ENCODE results near the gene IL1B.
"Not testable (repeated sequence)": the region's sequence is repeated elsewhere in the genome, so short reads cannot be mapped to it uniquely, and the experiment has no call there.

The IL1B gene

DNA sequence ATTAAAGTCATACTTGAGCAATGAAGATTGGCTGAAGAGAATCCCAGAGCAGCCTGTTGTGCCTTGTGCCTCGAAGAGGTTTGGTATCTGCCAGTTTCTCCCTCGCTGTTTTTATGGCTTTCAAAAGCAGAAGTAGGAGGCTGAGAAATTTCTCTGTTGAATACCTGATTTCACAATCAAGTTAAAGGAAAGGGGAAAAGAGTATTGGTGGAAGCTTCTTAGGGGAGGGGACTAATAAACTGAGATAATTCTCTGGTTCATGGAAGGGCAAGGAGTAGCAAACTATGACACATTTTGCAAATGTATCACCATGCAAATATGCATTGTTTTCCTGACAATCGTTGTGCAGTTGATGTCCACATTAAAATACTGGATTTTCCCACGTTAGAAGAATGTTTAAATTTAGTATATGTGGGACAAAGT is at the start of gene IL1B:
IL1B (minus strand) TSS at position 85 of the 423 bp plus-strand sequence. CDS start 550 bp downstream, outside the sequence.
- DNase-seq, result no peak

DNA sequence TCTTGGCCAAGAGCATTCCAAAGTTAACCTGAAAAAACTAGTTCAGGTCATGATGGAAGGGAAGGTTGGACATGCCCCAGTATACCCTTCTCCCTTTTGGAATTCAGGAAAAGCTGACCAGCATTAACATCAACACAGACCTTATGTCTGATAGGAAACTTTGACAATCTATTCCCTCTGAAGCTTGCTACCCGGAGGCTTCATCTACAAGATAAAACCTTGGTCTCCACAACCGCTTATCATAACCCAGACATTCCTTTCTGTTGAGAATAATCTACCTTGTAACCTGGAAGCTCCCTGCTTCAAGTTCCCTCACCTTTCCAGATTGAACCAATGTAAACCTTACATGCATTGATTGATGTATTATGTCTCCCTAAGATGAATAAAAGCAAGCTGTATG is 49.7 kb upstream of the IL1B start:
- DNase-seq, result no peak

GRCh38 chr2:112885506-112885902 is 48.9 kb upstream of the IL1B start:
- no peak for DNase-seq

DNA sequence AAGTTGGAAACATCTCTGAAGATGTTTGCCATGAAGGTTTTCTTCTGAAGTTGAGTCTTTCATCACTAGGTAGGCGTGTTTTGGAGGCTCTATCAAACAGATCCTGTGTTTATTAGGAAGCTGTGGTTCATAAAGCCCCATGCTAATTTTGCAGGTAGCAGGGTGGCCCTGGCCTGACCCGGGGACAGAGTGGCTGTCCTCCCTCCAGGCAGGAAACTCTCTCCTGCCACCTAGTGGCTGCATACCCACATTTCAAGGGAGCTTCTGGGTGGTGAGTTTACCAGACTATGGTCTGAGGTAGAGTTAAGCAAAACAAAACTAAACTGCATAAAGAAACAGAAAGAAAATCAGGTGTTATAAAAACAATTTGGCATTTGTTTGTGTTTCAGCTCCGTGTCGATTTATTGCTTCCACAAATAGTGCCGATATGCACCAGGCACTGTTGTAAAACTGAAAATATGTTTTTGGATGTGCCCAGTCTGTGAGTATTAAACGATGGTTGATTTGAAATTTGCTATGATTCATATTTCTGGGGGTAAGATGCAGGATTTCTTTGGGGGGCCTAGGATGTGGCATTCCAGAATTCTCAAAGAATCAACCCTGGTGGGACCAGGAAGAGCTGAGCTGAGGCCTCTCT is 48.4 kb upstream of the IL1B start:
- DNase-seq, result no peak

- DNase-seq, result no peak
Observed at GRCh38 chr2:112883669-112884068, 47.1 kb upstream of the IL1B start.

DNA sequence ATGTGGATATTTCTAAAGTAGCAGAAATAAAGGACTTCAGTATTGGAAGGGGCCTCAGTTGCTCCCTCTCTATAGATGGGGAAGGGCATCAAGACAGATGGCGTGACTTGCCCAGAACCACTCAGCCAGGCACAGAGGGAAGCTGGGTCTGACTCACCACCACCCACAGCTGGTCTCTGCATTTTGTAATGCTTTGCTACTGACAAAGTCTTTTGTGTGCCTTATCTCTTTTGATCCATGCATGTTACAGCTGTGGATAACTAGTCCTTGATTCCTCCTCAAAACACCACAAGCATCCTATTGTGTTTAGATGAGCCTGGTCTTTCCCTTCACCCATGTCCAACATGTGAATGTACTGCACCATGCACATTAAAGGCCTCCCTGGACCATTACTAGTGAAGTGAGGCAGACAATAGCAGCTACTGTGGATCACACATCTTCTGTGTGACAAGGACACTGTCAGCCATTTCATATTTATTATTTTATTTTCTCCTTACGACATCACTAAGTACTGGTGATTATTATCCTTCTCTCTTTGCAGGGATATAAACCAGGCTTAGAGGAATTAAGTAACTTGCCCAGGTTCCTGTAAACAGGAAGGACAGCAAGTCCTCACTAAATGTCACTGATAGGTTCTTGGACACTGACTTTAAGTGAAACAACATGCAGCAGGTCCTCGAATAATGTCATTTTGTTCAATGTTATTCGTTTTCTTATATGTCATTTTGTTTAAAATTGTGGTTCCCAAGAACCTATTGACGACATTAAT is 44.8 kb upstream of the IL1B start:
- DNase-seq, result no peak

GRCh38 chr2:112880696-112881095 is 44.1 kb upstream of the IL1B start:
- no peak for DNase-seq

- DNase-seq, result no peak
Observed at GRCh38 chr2:112880091-112880531, 43.5 kb upstream of the IL1B start.

DNA sequence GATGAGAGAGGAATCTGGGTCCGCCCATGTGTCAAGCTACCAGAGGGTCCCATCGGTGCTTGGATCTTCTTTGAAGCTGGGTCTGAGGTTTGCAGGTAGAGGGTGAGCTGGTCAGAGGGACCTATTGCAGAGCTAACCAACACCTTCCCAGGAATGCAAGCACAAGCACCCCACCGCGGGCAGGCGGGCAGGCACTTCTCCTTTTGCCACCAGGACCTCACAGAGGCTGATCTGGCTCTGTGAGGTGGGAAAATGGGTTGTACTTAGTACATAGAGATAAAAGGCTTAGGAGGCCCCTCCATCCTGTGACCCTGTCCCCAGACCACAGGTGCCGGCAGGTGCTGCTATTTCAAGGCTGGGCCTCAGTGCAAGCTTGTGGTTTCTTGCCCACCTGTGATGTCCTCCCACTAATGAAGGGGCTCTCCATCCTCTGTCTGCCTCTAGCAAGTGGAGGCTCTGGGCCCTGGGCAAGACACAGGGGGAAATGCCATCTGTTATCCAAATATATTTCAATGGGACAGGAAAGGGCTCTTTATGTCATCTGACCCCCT is 43.0 kb upstream of the IL1B start:
- DNase-seq, result no peak

- DNase-seq, result no peak
Observed at GRCh38 chr2:112877423-112877822, 40.8 kb upstream of the IL1B start.

GRCh38 chr2:112876971-112877361 is 40.4 kb upstream of the IL1B start:
- no peak for DNase-seq

GRCh38 chr2:112876257-112876970 is 39.8 kb upstream of the IL1B start:
- DNase-seq, result no peak

DNA sequence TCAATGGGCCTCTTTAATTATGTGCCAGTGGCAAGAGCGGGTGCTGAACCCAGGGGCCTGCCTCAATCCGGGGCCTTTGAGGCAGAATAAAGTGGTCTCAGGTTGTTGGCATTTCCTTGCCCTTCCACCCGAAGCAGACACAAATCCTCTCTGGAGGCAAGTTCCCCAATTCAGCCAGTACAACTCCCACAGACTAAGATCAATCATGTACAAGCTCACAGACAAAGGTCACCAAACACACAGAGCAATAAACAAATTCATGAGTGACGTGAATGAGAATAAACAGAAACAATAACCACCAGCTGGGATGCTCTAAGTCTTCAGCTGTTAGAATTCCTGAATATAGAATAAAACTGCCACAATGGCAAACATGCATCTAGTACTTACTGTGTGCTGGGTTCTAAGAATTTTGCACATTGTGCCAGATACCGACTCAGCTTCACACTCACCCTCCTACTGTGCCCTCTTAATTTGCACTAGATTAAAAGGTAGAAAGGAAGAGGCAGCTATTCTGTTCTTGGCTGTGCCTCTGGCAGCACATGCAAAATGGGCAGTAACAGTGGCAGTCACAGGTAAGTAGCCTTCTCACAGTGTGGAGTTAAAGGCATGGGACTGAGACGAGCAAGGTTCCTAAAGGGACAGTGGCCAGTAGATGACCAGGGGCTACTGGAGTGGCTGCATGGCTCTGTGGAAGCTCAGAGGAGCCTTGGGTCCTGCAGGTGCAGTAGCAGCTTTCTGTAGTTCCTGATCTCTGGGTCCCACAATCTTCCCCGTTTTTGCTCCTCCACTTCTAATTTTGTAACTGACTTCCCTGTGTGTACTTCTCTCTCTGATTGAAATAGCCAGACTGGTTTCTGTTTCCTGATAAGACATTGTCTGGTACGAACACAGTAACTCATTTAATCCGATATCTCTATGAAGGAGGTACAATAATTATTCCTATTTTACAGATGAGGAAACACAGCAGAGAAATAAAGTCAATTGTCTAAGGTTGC is 34.6 kb upstream of the IL1B start:
- no peak for DNase-seq

DNA sequence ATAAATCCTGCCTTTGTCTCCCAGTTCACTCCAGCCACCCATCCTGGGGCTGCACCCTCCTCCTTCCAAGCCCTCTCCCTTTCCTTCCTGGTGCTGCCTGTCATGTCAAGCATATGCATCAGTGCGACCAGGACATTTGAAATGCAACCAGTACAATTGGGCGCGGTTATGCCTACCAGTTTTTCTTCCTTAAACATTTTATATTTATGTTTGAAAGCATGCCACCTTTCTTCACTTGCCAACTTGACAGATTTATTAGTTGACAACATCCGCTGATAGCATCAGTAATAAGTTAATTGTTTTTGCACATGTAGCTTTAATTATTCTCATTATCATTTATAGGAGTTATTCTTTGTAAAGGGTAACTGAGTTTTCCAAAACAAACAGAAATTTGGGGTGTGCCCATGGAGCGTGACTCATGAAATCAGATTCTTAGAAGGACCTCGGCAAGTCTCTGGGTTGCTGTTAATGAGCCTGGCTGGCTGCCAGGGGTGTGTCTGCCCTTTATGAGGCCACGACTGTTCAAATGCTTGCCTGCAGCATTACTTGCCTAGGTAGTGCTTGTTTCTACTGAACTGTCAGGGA is 32.8 kb upstream of the IL1B start:
- peak; percentile 34 for DNase-seq

DNA sequence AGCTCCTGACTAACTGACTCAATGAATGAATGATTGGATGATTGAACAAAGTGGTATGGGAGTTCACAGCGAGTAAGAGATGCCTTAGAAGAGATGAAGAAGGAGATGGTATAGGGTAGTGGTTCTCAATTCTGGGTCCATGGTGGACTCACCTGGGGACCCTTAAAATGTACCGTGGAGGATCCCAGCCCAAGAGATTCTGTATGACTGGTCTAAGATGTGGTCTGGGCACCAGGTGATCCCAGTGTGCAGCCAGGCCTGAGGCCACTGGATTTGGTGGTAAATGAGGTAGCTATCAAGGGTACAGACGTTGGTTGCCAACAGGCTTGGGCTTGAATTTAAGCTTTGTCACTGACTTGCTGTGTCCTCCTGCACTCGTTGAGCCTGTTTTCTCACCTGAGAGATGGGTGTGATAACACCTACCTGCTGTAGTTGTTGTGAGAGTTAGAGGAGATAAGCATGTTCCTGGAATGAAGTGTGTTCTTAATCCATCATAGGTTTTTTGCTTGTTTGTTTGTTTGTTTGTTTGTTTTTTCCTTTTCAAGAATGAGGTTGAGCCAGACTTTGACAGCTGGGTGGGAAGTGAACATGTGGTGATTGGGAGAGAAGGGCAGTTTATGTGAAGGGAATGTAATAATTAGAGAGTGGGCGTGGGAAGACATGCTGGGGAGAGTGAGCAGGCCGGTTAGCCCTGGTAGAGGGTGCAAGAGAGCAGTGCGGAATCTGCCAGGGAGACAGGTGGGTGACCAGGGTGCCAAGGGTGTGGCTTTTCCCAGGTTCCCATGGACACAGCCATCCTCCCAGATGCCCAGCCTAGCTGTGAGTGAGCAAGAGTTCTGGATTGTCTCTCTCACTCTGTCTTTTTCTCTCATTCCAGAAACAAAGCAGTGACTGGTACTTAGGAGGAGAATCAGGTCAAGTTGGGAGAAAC is 31.4 kb upstream of the IL1B start:
- DNase-seq, result no peak

GRCh38 chr2:112866128-112866835 is 29.7 kb upstream of the IL1B start:
- no peak for DNase-seq

- DNase-seq, result no peak
Observed at GRCh38 chr2:112864072-112864471, 27.5 kb upstream of the IL1B start.

DNA sequence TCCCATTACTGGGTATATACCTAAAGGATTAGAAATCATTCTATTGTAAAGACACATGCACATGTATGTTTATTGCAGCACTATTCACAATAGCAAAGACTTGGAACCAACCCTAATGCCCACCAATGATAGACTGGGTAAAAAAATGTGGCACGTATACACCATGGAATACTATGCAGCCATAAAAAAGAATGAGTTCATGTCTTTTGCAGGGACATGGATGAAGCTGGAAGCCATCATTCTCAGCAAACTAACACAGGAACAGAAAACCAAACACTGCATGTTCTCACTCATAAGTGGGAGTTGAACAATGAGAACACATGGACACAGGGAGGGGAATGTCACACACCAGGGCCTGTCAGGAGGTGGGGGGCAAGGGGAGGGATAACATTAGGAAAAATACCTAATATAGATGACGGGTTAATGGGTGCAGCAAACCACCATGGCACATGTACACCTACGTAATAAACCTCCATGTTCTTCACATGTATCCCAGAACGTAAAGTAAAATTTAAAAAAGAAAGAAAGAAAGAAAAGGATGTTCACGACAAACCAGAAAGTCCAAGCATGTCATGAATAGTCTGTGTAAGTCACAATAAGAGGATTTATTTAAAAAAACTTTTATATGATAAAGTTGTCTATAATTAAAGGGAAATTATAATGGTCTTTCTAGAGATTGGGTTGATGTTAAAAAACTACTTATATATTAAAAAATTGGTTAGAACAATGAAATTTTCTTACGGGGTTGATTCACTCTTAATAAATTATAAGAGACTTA is 23.0 kb upstream of the IL1B start:
- not testable (repeated sequence) for DNase-seq

DNA sequence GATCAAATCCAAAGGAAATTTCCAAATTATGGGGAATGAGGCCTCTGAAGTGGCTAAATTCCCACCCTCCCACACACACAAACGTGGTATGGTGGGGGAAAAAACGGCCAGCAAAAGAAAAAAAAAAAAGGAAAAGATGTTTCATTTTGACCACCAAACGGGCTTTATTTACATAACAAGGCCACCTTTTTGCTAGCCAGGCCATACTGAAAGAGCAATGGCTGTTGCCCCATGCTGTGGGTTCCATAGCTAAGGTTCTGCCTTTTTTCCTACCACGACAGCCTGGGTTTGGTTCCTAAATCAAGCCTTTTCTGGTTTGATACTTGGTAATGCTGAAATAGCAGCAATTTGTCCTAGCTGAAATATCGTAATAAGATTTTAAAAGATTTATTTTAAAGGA is 14.0 kb upstream of the IL1B start:
- DNase-seq, result no peak

Data from femur (tissue), 1 donor.